Esophagus squamous epithelium (tissue), 5 donors: Measurements from ENCODE around the gene GPX3. TPM values are rescaled to one million over a fixed set of nuclear protein-coding genes. Genes with fewer than 3 reads are reported as not detected.

Experiments
- DNase-seq: peaks from one replicate; lab custom pipeline; 2025; lab: John Stamatoyannopoulos, UW
- H3K27ac ChIP-seq, 4 donors: fragments of 200-600 bp; sonication (generic); one replicate each; pipeline ENCODE4 v1.5.1; 2016 to 2019; ENCODE audit warnings: mild to moderate bottlenecking in 1 of 4
- H3K27me3 ChIP-seq, 4 donors: fragments of 200-600 bp; sonication (generic); 1 replicate in 3 of 4; 2 replicates in 1 of 4; pipeline versions ENCODE4 v1.5.1 to v1.6.0; 2017 to 2021; ENCODE audit warnings: antibody characterized with exemption in 1 of 4
- H3K36me3 ChIP-seq, 3 donors: fragments of 200-600 bp; sonication (generic); one replicate each; pipeline ENCODE4 v1.5.1; 2016 to 2019
- H3K4me1 ChIP-seq, 3 donors: fragments of 200-600 bp; sonication (generic); one replicate each; pipeline ENCODE4 v1.5.1; 2017 to 2019
- H3K4me3 ChIP-seq, 4 donors: fragments of 200-600 bp; sonication (generic); 1 replicate in 3 of 4; 2 replicates in 1 of 4; pipeline ENCODE4 v1.5.1; 2016 to 2019; ENCODE audit warnings: mild to moderate bottlenecking in 2 of 4, moderate library complexity in 1 of 4
- H3K9me3 ChIP-seq, 3 donors: fragments of 200-600 bp; sonication (generic); one replicate each; pipeline ENCODE4 v1.5.1; 2016 to 2019
- CTCF ChIP-seq, 6 experiments: fragments of 450-650 bp in 4 of 6; fragments of 200-600 bp in 2 of 6; sonication (generic) in 2 of 6; IDR thresholded peaks; one replicate each; pipeline ENCODE4 v1.5.1; 2016 to 2019; ENCODE audit warnings: antibody characterized with exemption in 6 of 6, mild to moderate bottlenecking in 4 of 6, moderate library complexity in 4 of 6
- POLR2A ChIP-seq, 4 donors: fragments of 450-650 bp; IDR thresholded peaks; one replicate each; pipeline ENCODE4 v1.6.1; 2017; ENCODE audit warnings: antibody characterized with exemption in 4 of 4, mild to moderate bottlenecking in 4 of 4, moderate library complexity in 3 of 4
- WGBS, 2 donors: methylation state at CpG; one replicate each; pipeline ENCODE4 v1.1.5; 2018; 5-methylcytosine and 5-hydroxymethylcytosine counted together
- intact Hi-C: fragments of 100-400 bp; cut with DNase I; formaldehyde crosslinking; loops from one replicate; pipeline ENCODE4 v1.15.0; 2022
- total RNA-seq, 4 donors: library from RNA; depleted of rRNA; stranded (reverse); fragments of >200 nt; gene quantifications; one replicate each; pipeline ENCODE4 v1.1.0, GENCODE V29; 2016
- donor health status: DM: yes; HTN: yes; CAD: no.

GPX3 gene
- total RNA-seq, 4 donors from 2014 or later: 166 to 1,028 (median 489) TPM

- no peaks in the 10 kb centered on the region for H3K27me3 ChIP-seq
- no peaks in the 10 kb centered on the region for H3K36me3 ChIP-seq
- no peaks in the 10 kb centered on the region for H3K9me3 ChIP-seq
- no peak for DNase-seq
- peaks cover 38 to 92% (median 38%) of the 10 kb centered on the region in 3 donors for H3K4me1 ChIP-seq
- intact Hi-C loops: no loop called here
- 66 to 79% methylated on average over 2 of the region's 2 CpGs for WGBS, 2 donors
- H3K27ac ChIP-seq: peak overlapping the region in 3 of 4 donors; percentile 89 to 96 (median 91)
- TF ChIP-seq CTCF (IDR thresholded peaks at IDR 0.05): no peak
- TF ChIP-seq POLR2A (IDR thresholded peaks at IDR 0.05): no peak
- H3K4me3 ChIP-seq: no peak overlapping the region
Observed at GRCh38 chr5:151018846-151019245, 1.5 kb upstream of the GPX3 start.

DNA sequence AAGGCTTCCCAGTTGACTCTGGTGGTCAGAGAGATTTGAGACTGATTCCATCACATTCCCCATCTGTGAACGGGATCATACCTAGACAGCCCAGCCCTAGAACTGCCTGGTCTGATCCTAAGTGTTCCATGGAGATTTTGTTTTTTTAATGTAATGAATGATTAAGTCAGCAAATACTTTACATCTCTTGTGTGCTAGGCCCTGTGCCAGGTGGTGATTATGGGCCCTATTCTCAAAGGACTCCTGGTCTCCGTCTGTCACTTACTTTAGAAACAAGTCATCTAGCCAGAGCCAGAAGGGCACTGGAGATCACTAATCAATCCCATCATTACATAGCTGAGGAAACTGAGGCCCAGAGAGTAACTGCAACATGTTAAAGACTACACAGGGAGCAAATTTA, 1.1 kb upstream of the GPX3 start:
- Histone ChIP-seq H3K27ac (peak overlapping the region; percentile 79 to 96 (median 90)), H3K4me3 (no peak overlapping the region), H3K27me3 (no peaks in the 10 kb centered on the region), H3K36me3 (peaks cover 0 to 2% (median 0%) of the 10 kb centered on the region in 3 donors), H3K4me1 (peaks cover 43 to 96% (median 43%) of the 10 kb centered on the region in 3 donors), H3K9me3 (no peaks in the 10 kb centered on the region)
- TF ChIP-seq POLR2A (IDR thresholded peaks at IDR 0.05) (no peak), CTCF (IDR thresholded peaks at IDR 0.05) (no peak)
- intact Hi-C loops: no loop called here
- DNase-seq: no peak
- 70 to 78% methylated on average over 1 to 2 of the region's 2 CpGs for WGBS, 2 donors

GRCh38 chr5:151021746-151022145, 1.4 kb downstream of the GPX3 start:
- peaks cover 43 to 97% (median 52%) of the 10 kb centered on the region in 3 donors for H3K4me1 ChIP-seq
- DNase-seq: no peak
- H3K9me3 ChIP-seq: no peaks in the 10 kb centered on the region
- intact Hi-C loops: no loop called here
- no peaks in the 10 kb centered on the region for H3K27me3 ChIP-seq
- peak overlapping the region; percentile 44 to 87 (median 73) for H3K4me3 ChIP-seq
- peaks cover 0 to 24% (median 0%) of the 10 kb centered on the region in 3 donors for H3K36me3 ChIP-seq
- peak overlapping the region; percentile 79 to 96 (median 90) for H3K27ac ChIP-seq
- TF ChIP-seq CTCF (IDR thresholded peaks at IDR 0.05): no peak
- TF ChIP-seq POLR2A (IDR thresholded peaks at IDR 0.05): no peak
- 83 to 85% methylated on average over 5 to 6 of the region's 6 CpGs for WGBS, 2 donors

DNA sequence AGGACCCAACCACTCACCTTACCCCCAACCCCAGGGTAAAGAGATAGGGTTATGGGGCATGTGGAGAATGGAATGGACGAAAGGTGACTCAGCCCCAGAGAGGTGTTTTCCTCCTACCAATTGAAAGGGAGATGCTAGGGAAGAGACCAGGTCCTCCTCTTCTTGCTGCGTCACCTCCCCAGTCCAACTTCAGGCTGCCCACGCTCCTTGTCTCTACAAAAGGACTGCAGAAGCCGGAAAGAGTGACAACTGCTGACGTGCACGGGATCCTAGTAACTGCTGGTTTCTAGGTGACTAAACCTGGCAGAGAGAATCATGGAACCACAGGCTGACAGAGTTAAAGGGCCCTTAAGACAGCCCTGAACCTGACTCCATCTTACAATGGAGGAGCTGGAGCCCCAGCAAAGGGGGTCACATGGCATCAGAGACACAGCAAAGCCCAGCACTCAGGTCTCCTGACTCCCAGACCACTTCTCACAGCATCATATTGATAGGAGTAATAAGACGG, 2.2 kb downstream of the GPX3 start:
- intact Hi-C loops: no loop called here
- DNase-seq: no peak
- Histone ChIP-seq H3K4me1 (peaks cover 43 to 97% (median 59%) of the 10 kb centered on the region in 3 donors), H3K27me3 (no peaks in the 10 kb centered on the region), H3K9me3 (no peaks in the 10 kb centered on the region), H3K4me3 (peak overlapping the region; percentile 44 to 87 (median 73)), H3K36me3 (peaks cover 0 to 32% (median 5%) of the 10 kb centered on the region in 3 donors), H3K27ac (peak overlapping the region; percentile 79 to 96 (median 90))
- 49 to 64% methylated on average over 6 to 7 of the region's 7 CpGs for WGBS, 2 donors
- no peak for TF ChIP-seq POLR2A (IDR thresholded peaks at IDR 0.05)

DNA sequence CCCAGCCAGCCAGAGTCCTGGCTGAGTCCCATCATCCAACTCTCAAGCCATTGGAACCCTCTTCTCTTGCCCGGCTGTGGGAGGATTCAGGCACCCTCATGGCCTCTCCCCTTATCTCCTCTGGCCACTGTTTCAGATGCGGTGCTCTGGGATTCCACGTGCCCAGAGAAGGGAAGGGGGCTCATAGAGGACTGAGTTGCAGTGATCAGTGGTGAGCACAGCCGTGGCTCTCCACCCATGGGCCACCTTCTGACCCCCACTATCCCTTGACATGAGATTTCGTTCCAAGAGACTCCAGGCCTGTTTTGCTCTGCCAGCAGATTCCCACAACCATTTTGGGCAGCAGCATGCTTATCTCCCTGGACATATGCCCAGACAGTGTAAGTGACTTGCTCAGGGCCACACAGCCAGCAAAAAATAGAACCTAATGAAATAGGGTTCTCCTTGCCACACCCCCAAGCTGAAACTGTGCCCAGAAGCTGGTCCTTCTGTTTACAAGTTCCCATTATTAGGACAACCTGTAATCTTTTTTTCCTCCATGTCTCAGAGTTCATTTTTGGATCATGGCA, 2.7 kb downstream of the GPX3 start:
- WGBS, 2 donors: 60 to 67% methylated on average over 1 to 5 of the region's 5 CpGs
- no peaks in the 10 kb centered on the region for H3K9me3 ChIP-seq
- no peak for DNase-seq
- intact Hi-C loops: no loop called here
- TF ChIP-seq POLR2A (IDR thresholded peaks at IDR 0.05) (no peak), CTCF (IDR thresholded peaks at IDR 0.05) (no peak)
- H3K27me3 ChIP-seq: no peaks in the 10 kb centered on the region
- peak overlapping the region; percentile 79 to 96 (median 90) for H3K27ac ChIP-seq
- H3K4me3 ChIP-seq: peak overlapping the region; percentile 6 to 87 (median 73)
- H3K36me3 ChIP-seq: peaks cover 0 to 38% (median 10%) of the 10 kb centered on the region in 3 donors
- peaks cover 43 to 98% (median 60%) of the 10 kb centered on the region in 3 donors for H3K4me1 ChIP-seq
